ENCODE measurements around the gene MCTP1.
"Not testable (repeated sequence)": the region's sequence is repeated elsewhere in the genome, so short reads cannot be mapped to it uniquely, and the experiment has no call there.

Gene MCTP1

GRCh38 chr5:95252801-95253200 is 32.1 kb downstream of the MCTP1 start:
- DNase-seq (ENCODE audit: low read depth): no peak

GRCh38 chr5:95251185-95251584 is 33.7 kb downstream of the MCTP1 start:
- DNase-seq (ENCODE audit: low read depth): no peak

- DNase-seq (ENCODE audit: low read depth): no peak
These were observed 40.4 kb downstream of the MCTP1 start for GRCh38 chr5:95244479-95244878.

GRCh38 chr5:95241635-95242034 is 43.3 kb downstream of the MCTP1 start:
- DNase-seq (ENCODE audit: low read depth): no peak

GRCh38 chr5:95241161-95241560 is 43.7 kb downstream of the MCTP1 start:
- no peak for DNase-seq (ENCODE audit: low read depth)

- DNase-seq (ENCODE audit: low read depth): no peak
These were observed 46.2 kb downstream of the MCTP1 start for GRCh38 chr5:95238560-95239325.

- DNase-seq (ENCODE audit: low read depth): no peak
These were observed 47.6 kb downstream of the MCTP1 start for GRCh38 chr5:95237324-95237723.

GRCh38 chr5:95235439-95235982 is 49.4 kb downstream of the MCTP1 start:
- no peak for DNase-seq (ENCODE audit: low read depth)

- DNase-seq (ENCODE audit: low read depth): no peak
These were observed 55.2 kb downstream of the MCTP1 start for GRCh38 chr5:95229646-95230045.

GRCh38 chr5:95224701-95225459 is 60.0 kb downstream of the MCTP1 start:
- DNase-seq (ENCODE audit: low read depth): no peak

GRCh38 chr5:95223566-95224258 is 61.2 kb downstream of the MCTP1 start:
- DNase-seq (ENCODE audit: low read depth): no peak

- DNase-seq (ENCODE audit: low read depth): no peak
These were observed 62.1 kb downstream of the MCTP1 start for GRCh38 chr5:95222836-95223235.

GRCh38 chr5:95221234-95221633 is 63.7 kb downstream of the MCTP1 start:
- no peak for DNase-seq (ENCODE audit: low read depth)

- no peak for DNase-seq (ENCODE audit: low read depth)
These were observed 64.5 kb downstream of the MCTP1 start for GRCh38 chr5:95220381-95220780.

- DNase-seq (ENCODE audit: low read depth): no peak
These were observed 65.5 kb downstream of the MCTP1 start for GRCh38 chr5:95219411-95219810.

GRCh38 chr5:95217881-95218280 is 67.0 kb downstream of the MCTP1 start:
- no peak for DNase-seq (ENCODE audit: low read depth)

- DNase-seq (ENCODE audit: low read depth): no peak
These were observed 67.5 kb downstream of the MCTP1 start for GRCh38 chr5:95217351-95217750.

- DNase-seq (ENCODE audit: low read depth): no peak
These were observed 68.5 kb downstream of the MCTP1 start for GRCh38 chr5:95216136-95216955.

- not testable (repeated sequence) for DNase-seq (ENCODE audit: low read depth)
These were observed 77.1 kb downstream of the MCTP1 start for GRCh38 chr5:95207811-95208210.

GRCh38 chr5:95194856-95195255 is 90.0 kb downstream of the MCTP1 start:
- no peak for DNase-seq (ENCODE audit: low read depth)

GRCh38 chr5:95191330-95191729 is 93.6 kb downstream of the MCTP1 start:
- no peak for DNase-seq (ENCODE audit: low read depth)

- DNase-seq (ENCODE audit: low read depth): no peak
These were observed 100.0 kb downstream of the MCTP1 start for GRCh38 chr5:95184924-95185323.
